Mesothelial cell of epicardium (in vitro differentiated cells): ENCODE results near the gene KIAA1755. TPM values are rescaled to one million over a fixed set of nuclear protein-coding genes. Genes with fewer than 3 reads are reported as not detected.

Experiments used
- DNase-seq, 2 experiments: peaks; one replicate each; pipeline ENCODE4 v3.0.0; 2021; ENCODE audit warnings: low spot score in 2 of 2; ENCODE audit not compliant: unreplicated experiment in 2 of 2
- H3K27ac Mint-ChIP-seq: 2 replicates; pipeline ENCODE4 v1.8.0; 2021; ENCODE audit warnings: mixed read lengths
- H3K27me3 Mint-ChIP-seq: 2 replicates; pipeline ENCODE4 v1.8.0; 2021; ENCODE audit warnings: low read depth, mixed read lengths
- H3K36me3 Mint-ChIP-seq: 2 replicates; pipeline ENCODE4 v1.8.0; 2021; ENCODE audit warnings: mixed read lengths
- H3K4me1 Mint-ChIP-seq: 2 replicates; pipeline ENCODE4 v1.8.0; 2021; ENCODE audit warnings: mixed read lengths
- H3K4me3 Mint-ChIP-seq: 2 replicates; pipeline ENCODE4 v1.8.0; 2021; ENCODE audit warnings: mild to moderate bottlenecking, moderate library complexity, mixed read lengths
- H3K9me3 Mint-ChIP-seq: 2 replicates; pipeline ENCODE4 v1.8.0; 2021; ENCODE audit warnings: mixed read lengths
- total RNA-seq: library from RNA; stranded (reverse); gene quantifications from 3 replicates; pipeline ENCODE4 v1.2.1, GENCODE V29; 2021
- TF ChIP-seq, protein P1 (sequence below): fragments of 200-600 bp; sonication (generic); IDR thresholded peaks from one replicate; pipeline ENCODE4 v1.5.0; 2021; ENCODE audit warnings: antibody characterized with exemption; ENCODE audit not compliant: unreplicated experiment

KIAA1755 gene
- total RNA-seq, 1 donor from 2014 or later, result 4.4 TPM

GRCh38 chr20:38300438-38300837 is 39.9 kb upstream of the KIAA1755 start:
- TF ChIP-seq, protein P1, sequence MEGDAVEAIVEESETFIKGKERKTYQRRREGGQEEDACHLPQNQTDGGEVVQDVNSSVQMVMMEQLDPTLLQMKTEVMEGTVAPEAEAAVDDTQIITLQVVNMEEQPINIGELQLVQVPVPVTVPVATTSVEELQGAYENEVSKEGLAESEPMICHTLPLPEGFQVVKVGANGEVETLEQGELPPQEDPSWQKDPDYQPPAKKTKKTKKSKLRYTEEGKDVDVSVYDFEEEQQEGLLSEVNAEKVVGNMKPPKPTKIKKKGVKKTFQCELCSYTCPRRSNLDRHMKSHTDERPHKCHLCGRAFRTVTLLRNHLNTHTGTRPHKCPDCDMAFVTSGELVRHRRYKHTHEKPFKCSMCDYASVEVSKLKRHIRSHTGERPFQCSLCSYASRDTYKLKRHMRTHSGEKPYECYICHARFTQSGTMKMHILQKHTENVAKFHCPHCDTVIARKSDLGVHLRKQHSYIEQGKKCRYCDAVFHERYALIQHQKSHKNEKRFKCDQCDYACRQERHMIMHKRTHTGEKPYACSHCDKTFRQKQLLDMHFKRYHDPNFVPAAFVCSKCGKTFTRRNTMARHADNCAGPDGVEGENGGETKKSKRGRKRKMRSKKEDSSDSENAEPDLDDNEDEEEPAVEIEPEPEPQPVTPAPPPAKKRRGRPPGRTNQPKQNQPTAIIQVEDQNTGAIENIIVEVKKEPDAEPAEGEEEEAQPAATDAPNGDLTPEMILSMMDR, result no peak
- Mint-ChIP-seq H3K36me3 (no peaks in the 10 kb centered on the region), H3K27me3 (no peaks in the 10 kb centered on the region), H3K9me3 (no peaks in the 10 kb centered on the region), H3K4me1 (peaks cover 14% of the 10 kb centered on the region), H3K27ac (peak overlapping the region; percentile 59), H3K4me3 (no peak overlapping the region)
- DNase-seq, result no peak

GRCh38 chr20:38299963-38300362 is 39.4 kb upstream of the KIAA1755 start:
- TF ChIP-seq, protein P1, result no peak
- H3K4me3 Mint-ChIP-seq, result no peak overlapping the region
- peaks cover 14% of the 10 kb centered on the region for H3K4me1 Mint-ChIP-seq
- no peaks in the 10 kb centered on the region for H3K27me3 Mint-ChIP-seq
- H3K36me3 Mint-ChIP-seq, result no peaks in the 10 kb centered on the region
- no peak for DNase-seq
- H3K27ac Mint-ChIP-seq, result peak overlapping the region; percentile 50
- H3K9me3 Mint-ChIP-seq, result no peaks in the 10 kb centered on the region

DNA sequence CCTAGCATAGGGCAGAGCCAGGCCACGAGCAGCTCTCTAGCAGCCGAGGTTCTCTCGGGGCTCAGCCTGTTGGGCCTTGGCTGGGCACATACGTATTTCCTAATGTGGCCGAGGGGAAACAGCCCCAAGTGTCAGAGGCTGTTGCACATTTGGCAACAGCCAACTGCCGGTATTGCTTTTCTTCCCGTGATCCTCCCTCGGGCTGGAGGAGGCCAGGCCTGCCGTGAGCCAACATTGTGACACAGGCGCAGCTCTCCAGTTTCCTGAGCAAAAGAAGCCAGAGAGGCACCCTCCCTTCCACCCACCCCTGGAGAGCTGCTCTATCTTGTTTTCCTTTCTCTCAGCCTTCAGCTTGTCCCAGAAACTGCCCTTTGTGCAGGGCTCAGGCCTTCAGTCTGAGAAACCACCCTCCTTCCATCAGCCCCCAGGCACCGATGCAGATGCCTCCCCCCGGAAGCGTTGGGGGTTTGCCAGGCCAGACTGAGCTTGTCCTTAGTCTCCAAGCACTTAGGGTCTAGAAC is 38.3 kb upstream of the KIAA1755 start:
- no peaks in the 10 kb centered on the region for H3K27me3 Mint-ChIP-seq
- H3K4me3 Mint-ChIP-seq, result no peak overlapping the region
- no peaks in the 10 kb centered on the region for H3K36me3 Mint-ChIP-seq
- peaks cover 14% of the 10 kb centered on the region for H3K4me1 Mint-ChIP-seq
- H3K9me3 Mint-ChIP-seq, result no peaks in the 10 kb centered on the region
- DNase-seq, result no peak
- TF ChIP-seq, protein P1, result no peak
- peak overlapping the region; percentile 95 for H3K27ac Mint-ChIP-seq

- Mint-ChIP-seq H3K9me3 (no peaks in the 10 kb centered on the region), H3K27me3 (no peaks in the 10 kb centered on the region), H3K4me3 (no peak overlapping the region), H3K4me1 (peaks cover 17% of the 10 kb centered on the region), H3K36me3 (no peaks in the 10 kb centered on the region), H3K27ac (peak overlapping the region; percentile 95)
- TF ChIP-seq, protein P1, result no peak
- DNase-seq, result no peak
These were observed 37.6 kb upstream of the KIAA1755 start for GRCh38 chr20:38297916-38298674.

DNA sequence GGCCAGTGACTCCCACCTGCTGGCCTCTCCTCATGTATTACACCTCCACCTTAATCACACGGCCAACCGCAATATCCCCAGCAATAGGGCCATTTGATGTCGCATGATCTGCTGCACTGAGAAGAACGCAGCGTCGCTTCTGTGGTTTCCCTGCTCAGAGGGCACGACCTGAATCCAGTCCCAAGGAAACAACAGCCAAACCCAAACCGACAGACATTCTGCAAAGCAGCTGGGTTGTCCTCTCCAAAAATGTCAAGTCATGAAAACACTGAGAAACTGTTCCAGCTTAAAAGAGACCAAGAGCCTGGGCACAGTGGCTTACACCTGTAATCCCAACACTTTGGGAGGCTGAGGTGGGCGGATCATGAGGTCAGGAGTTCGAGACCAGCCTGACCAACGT is 35.9 kb upstream of the KIAA1755 start:
- H3K27me3 Mint-ChIP-seq, result no peaks in the 10 kb centered on the region
- no peak for DNase-seq
- H3K9me3 Mint-ChIP-seq, result no peaks in the 10 kb centered on the region
- no peaks in the 10 kb centered on the region for H3K36me3 Mint-ChIP-seq
- peaks cover 18% of the 10 kb centered on the region for H3K4me1 Mint-ChIP-seq
- TF ChIP-seq, protein P1, result no peak
- H3K4me3 Mint-ChIP-seq, result no peak overlapping the region
- no peak overlapping the region for H3K27ac Mint-ChIP-seq
